Measurements from ENCODE around the gene MDK.

- TF ChIP-seq GATA3 (IDR thresholded peaks at IDR 0.05; ENCODE audit: low read depth, low read length) (no peak), GATA2 (IDR thresholded peaks at IDR 0.05; ENCODE audit: low read depth, low read length) (no peak)
These were observed 4.2 kb upstream of the MDK start for GRCh38 chr11:46377290-46377689.

All from SH-SY5Y (cell line).